Stomach (tissue), 9 donors: ENCODE measurements around the gene NOXA1. TPM values are rescaled to one million over a fixed set of nuclear protein-coding genes. Genes with fewer than 3 reads are reported as not detected.
A peak's percentile ranks its signal among the peaks of the same experiment; 100 is the strongest.

Experiments
- DNase-seq, 2 donors: peaks; one replicate each; pipeline versions ENCODE4 v3.0.0 to v3.0.0-alpha.2; 2013 to 2019
- H3K27ac ChIP-seq, 5 donors: fragments of 200-600 bp in 4 of 5; sonication (generic) in 4 of 5; one replicate each; pipeline ENCODE4 v1.5.1; 2013 to 2019; ENCODE audit warnings: mild to moderate bottlenecking in 1 of 5, moderate library complexity in 1 of 5
- H3K27me3 ChIP-seq, 3 donors: fragments of 200-600 bp; sonication (generic); one replicate each; pipeline ENCODE4 v1.5.1; 2017 to 2019; ENCODE audit warnings: mixed run types in 1 of 3
- H3K36me3 ChIP-seq, 4 donors: fragments of 200-600 bp; sonication (generic); 1 replicate in 3 of 4; 2 replicates in 1 of 4; pipeline ENCODE4 v1.5.1; 2016 to 2019
- H3K4me1 ChIP-seq, 4 donors: fragments of 200-600 bp; sonication (generic); one replicate each; pipeline ENCODE4 v1.5.1; 2016 to 2019
- H3K4me3 ChIP-seq, 4 donors: fragments of 200-600 bp; sonication (generic) in 3 of 4; one replicate each; pipeline ENCODE4 v1.5.1; 2016 to 2019; ENCODE audit warnings: mild to moderate bottlenecking in 1 of 4
- H3K9me3 ChIP-seq, 4 donors: fragments of 200-600 bp; sonication (generic); one replicate each; pipeline ENCODE4 v1.5.1; 2016 to 2019
- CTCF ChIP-seq, 7 experiments: fragments of 450-650 bp in 4 of 7; fragments of 200-600 bp in 3 of 7; sonication (generic) in 3 of 7; IDR thresholded peaks; one replicate each; pipeline ENCODE4 v1.5.1; 2016 to 2019; ENCODE audit warnings: antibody characterized with exemption in 7 of 7, control low read depth in 2 of 7, mild to moderate bottlenecking in 1 of 7
- EP300 ChIP-seq: sonication (generic); formaldehyde crosslinking; IDR thresholded peaks from one replicate; pipeline ENCODE4 v1.6.1; 2017; ENCODE audit warnings: antibody characterized with exemption
- POLR2A ChIP-seq, 4 donors: fragments of 450-650 bp; IDR thresholded peaks; one replicate each; pipeline ENCODE4 v1.6.1; 2016; ENCODE audit warnings: antibody characterized with exemption in 4 of 4, control low read depth in 2 of 4, mild to moderate bottlenecking in 1 of 4, moderate library complexity in 1 of 4
- POLR2AphosphoS5 ChIP-seq, 3 donors: sonication (generic); formaldehyde crosslinking; IDR thresholded peaks; one replicate each; pipeline ENCODE4 v1.6.1; 2016; ENCODE audit warnings: antibody characterized with exemption in 3 of 3
- WGBS, 5 donors: extraction: QIAGEN DNeasy Blood & Tissue Kit in 3 of 5; methylation state at CpG; one replicate each; pipeline versions ENCODE4 v1.1.5 to v1.1.7; 2013 to 2018; 5-methylcytosine and 5-hydroxymethylcytosine counted together
- intact Hi-C: fragments of 100-400 bp; cut with DNase I; formaldehyde crosslinking; loops from one replicate; pipeline ENCODE4 v1.15.1; 2023; ENCODE audit warnings: low total_unique reads
- polyA plus RNA-seq, 3 donors: library from polyadenylated mRNA; stranded (reverse); fragments of 200-250 nt; gene quantifications; one replicate each; pipeline ENCODE4 v1.2.3, GENCODE V29; 2013
- total RNA-seq, 5 donors: library from RNA; depleted of rRNA; stranded (reverse); fragments of >200 nt; gene quantifications; one replicate each; pipeline versions ENCODE4 v1.1.0 to v1.2.3, GENCODE V29; 2014 to 2016
- donor health status: healthy with polysubstance abuse.
- donor health status: Bipolar disorder and iron deficiency.
- donor health status: healthy.

NOXA1 gene
- total and polyA plus RNA-seq, 8 donors = 3.5 to 43.2 (median 14.7) TPM

GRCh38 chr9:137415451-137415850, 7.7 kb upstream of the NOXA1 start:
- H3K9me3 ChIP-seq = no peaks in the 10 kb centered on the region
- H3K4me1 ChIP-seq = peaks cover 12 to 52% (median 42%) of the 10 kb centered on the region in 4 donors
- H3K27me3 ChIP-seq = peaks cover 0 to 3% (median 0%) of the 10 kb centered on the region in 3 donors
- 71 to 97% (median 90%) methylated on average over 2 to 5 of the region's 5 CpGs for WGBS, 5 donors
- H3K27ac ChIP-seq = no peak overlapping the region
- peaks cover 0 to 10% (median 5%) of the 10 kb centered on the region in 4 donors for H3K36me3 ChIP-seq
- intact Hi-C loops = no loop called here
- TF ChIP-seq CTCF (IDR thresholded peaks at IDR 0.05) (no peak), POLR2A (IDR thresholded peaks at IDR 0.05) (no peak), EP300 (no peak), POLR2AphosphoS5 (IDR thresholded peaks at IDR 0.05) (no peak)
- DNase-seq = no peak
- no peak overlapping the region for H3K4me3 ChIP-seq

- no peak overlapping the region for H3K4me3 ChIP-seq
- H3K27ac ChIP-seq = no peak overlapping the region
- H3K9me3 ChIP-seq = no peaks in the 10 kb centered on the region
- intact Hi-C loops = no loop called here
- no peak for TF ChIP-seq POLR2AphosphoS5 (IDR thresholded peaks at IDR 0.05)
- no peak for TF ChIP-seq POLR2A (IDR thresholded peaks at IDR 0.05)
- TF ChIP-seq EP300 = no peak
- TF ChIP-seq CTCF (IDR thresholded peaks at IDR 0.05) = no peak
- H3K36me3 ChIP-seq = peaks cover 0 to 10% (median 5%) of the 10 kb centered on the region in 4 donors
- H3K4me1 ChIP-seq = peaks cover 9 to 50% (median 38%) of the 10 kb centered on the region in 4 donors
- DNase-seq = no peak
- WGBS, 5 donors = 94 to 96% (median 95%) methylated on average over 21 to 23 of the region's 23 CpGs
- peaks cover 0 to 3% (median 0%) of the 10 kb centered on the region in 3 donors for H3K27me3 ChIP-seq
These were observed 7.1 kb upstream of the NOXA1 start for GRCh38 chr9:137416006-137416562.

GRCh38 chr9:137416563-137417151, 6.5 kb upstream of the NOXA1 start:
- Histone ChIP-seq H3K27me3 (peaks cover 0 to 3% (median 0%) of the 10 kb centered on the region in 3 donors), H3K4me1 (peaks cover 7 to 50% (median 37%) of the 10 kb centered on the region in 4 donors), H3K4me3 (peak overlapping the region in 3 of 4 donors; percentile 28 to 41 (median 32)), H3K27ac (peak overlapping the region in 2 of 5 donors; percentile 42 to 66), H3K9me3 (no peaks in the 10 kb centered on the region), H3K36me3 (peaks cover 0 to 10% (median 5%) of the 10 kb centered on the region in 4 donors)
- intact Hi-C loops = no loop called here
- TF ChIP-seq POLR2A (IDR thresholded peaks at IDR 0.05) (no peak), CTCF (IDR thresholded peaks at IDR 0.05) (no peak), EP300 (no peak), POLR2AphosphoS5 (IDR thresholded peaks at IDR 0.05) (no peak)
- 88 to 94% (median 93%) methylated on average over 21 to 45 of the region's 45 CpGs for WGBS, 5 donors
- DNase-seq = no peak

- no peak for DNase-seq
- Histone ChIP-seq H3K27me3 (no peaks in the 10 kb centered on the region), H3K36me3 (peaks cover 0 to 10% (median 5%) of the 10 kb centered on the region in 4 donors), H3K4me1 (peaks cover 7 to 50% (median 37%) of the 10 kb centered on the region in 4 donors), H3K4me3 (peak overlapping the region in 3 of 4 donors; percentile 28 to 41 (median 32)), H3K27ac (peak overlapping the region in 2 of 5 donors; percentile 42 to 66), H3K9me3 (no peaks in the 10 kb centered on the region)
- intact Hi-C loops = no loop called here
- 67 to 92% (median 83%) methylated on average over 78 to 99 of the region's 99 CpGs for WGBS, 5 donors
- TF ChIP-seq POLR2A (IDR thresholded peaks at IDR 0.05) = no peak
- TF ChIP-seq POLR2AphosphoS5 (IDR thresholded peaks at IDR 0.05) = no peak
- no peak for TF ChIP-seq EP300
- TF ChIP-seq CTCF (IDR thresholded peaks at IDR 0.05) = no peak
These were observed 5.8 kb upstream of the NOXA1 start for GRCh38 chr9:137417161-137418021.
